ENCODE measurements around the gene EFNB2. TPM values are rescaled to one million over a fixed set of nuclear protein-coding genes. Genes with fewer than 3 reads are reported as not detected.

Gene EFNB2
- total RNA-seq, 2 donors from 2014 or later, result 46.1 to 52.4 TPM

DNA sequence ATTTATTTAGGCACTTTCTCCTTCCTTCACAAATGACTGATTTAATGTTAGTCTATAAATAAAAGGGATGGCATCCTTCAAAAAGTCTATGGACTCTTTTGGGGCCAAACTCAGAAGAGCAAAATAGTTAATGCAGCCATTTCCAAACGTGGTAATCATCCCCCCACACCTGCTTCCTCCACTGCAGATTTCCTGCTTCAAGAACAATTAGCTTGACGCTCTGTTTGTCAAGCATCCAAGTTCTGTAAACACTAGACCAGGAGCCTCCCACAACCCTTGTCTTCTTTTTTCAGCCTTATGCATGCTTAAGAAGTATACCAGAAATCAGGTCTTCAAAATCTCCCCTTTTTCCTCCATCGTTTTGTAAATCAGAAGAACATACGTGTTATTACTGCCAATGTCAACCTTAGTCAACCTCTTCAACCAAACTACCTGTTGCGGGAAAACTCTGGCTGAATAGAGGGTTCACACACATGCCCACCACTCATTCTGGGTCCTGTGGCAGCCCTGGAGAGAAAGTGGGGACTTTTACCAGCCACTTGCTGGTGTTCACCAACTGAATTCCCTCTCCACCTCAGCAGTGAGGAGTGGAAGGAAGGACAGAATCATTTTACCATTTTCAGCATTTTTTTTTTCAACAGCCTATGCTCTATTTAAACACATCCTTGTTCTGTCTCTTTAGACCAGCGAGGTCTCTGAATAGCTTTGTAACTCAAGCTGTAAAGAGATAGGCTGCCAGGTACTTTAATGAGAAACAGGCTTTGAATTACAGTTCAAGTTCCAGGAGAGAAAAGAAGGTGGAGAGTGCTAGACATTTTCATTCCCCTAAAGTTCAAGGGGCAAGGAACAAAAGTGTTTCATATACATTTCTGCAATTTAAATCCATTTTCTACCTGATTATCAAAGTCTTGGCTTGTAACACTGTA lies 39.1 kb downstream of the EFNB2 start:
- intact Hi-C loops (cut with DNase I), result no loop called here
- DNase-seq (ENCODE audit: low spot score), result no peak
- TF ChIP-seq POLR2AphosphoS5 (IDR thresholded peaks at IDR 0.05), result peak; percentile 16
- TF ChIP-seq POLR2A (IDR thresholded peaks at IDR 0.05), result no peak
- Histone ChIP-seq H3K4me3 (no peak overlapping the region), H3K27ac (no peak overlapping the region), H3K9me3 (no peaks in the 10 kb centered on the region), H3K36me3 (peaks cover 7 to 14% of the 10 kb centered on the region in 2 donors), H3K27me3 (replicated peaks; ENCODE audit: insufficient read depth) (no peaks in the 10 kb centered on the region), H3K4me1 (replicated peaks) (no peaks in the 10 kb centered on the region)
- WGBS, result 46% methylated on average over 6 of the region's 6 CpGs

DNA sequence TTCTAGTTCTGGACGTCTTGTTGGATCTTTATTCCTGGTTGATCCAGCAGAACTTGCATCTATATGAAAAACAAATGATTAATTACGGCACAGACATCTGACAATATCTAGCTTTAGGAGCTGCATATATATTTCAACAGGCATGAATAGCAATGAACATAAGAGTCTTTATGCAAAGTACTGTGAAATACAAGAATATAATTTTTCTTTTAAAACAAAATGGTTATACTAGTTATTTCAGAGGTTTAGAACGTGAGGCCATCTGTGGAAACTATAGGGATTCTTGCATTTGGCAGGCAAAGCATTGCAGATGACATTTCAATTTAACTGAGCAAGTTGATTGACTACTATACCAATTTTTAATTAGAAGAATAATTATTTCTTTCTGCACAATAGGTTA lies 40.5 kb downstream of the EFNB2 start:
- DNase-seq (ENCODE audit: low spot score), result no peak
- peaks cover 7 to 14% of the 10 kb centered on the region in 2 donors for H3K36me3 ChIP-seq
- intact Hi-C loops (cut with DNase I), result no loop called here
- H3K4me1 ChIP-seq (replicated peaks), result no peaks in the 10 kb centered on the region
- H3K27me3 ChIP-seq (replicated peaks; ENCODE audit: insufficient read depth), result no peaks in the 10 kb centered on the region
- no peak overlapping the region for H3K4me3 ChIP-seq
- TF ChIP-seq POLR2AphosphoS5 (IDR thresholded peaks at IDR 0.05), result no peak
- no peak for TF ChIP-seq POLR2A (IDR thresholded peaks at IDR 0.05)
- TF ChIP-seq, protein P1, sequence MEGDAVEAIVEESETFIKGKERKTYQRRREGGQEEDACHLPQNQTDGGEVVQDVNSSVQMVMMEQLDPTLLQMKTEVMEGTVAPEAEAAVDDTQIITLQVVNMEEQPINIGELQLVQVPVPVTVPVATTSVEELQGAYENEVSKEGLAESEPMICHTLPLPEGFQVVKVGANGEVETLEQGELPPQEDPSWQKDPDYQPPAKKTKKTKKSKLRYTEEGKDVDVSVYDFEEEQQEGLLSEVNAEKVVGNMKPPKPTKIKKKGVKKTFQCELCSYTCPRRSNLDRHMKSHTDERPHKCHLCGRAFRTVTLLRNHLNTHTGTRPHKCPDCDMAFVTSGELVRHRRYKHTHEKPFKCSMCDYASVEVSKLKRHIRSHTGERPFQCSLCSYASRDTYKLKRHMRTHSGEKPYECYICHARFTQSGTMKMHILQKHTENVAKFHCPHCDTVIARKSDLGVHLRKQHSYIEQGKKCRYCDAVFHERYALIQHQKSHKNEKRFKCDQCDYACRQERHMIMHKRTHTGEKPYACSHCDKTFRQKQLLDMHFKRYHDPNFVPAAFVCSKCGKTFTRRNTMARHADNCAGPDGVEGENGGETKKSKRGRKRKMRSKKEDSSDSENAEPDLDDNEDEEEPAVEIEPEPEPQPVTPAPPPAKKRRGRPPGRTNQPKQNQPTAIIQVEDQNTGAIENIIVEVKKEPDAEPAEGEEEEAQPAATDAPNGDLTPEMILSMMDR (IDR thresholded peaks at IDR 0.05), result no peak
- 91% methylated on average over 3 of the region's 3 CpGs for WGBS
- no peaks in the 10 kb centered on the region for H3K9me3 ChIP-seq
- H3K27ac ChIP-seq, result no peak overlapping the region

DNA sequence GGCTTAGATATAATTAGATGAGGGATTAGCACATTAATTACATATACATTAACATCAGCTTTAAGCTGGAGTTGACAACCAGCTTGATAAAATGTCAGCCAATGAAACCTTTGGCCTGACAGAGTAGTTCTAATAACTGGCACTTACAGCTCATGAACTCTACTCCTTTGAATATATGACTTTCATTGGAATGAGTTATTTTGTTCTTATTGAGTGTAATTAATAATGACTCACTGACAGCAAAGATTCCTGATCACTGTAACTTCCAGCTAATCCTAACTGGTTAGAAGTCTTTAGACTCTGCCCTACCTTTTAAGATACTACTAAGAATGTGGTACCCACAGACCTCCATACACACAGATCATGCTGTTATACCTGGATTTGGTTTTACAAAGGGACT lies 41.0 kb downstream of the EFNB2 start:
- intact Hi-C loops (cut with DNase I), result no loop called here
- no peaks in the 10 kb centered on the region for H3K9me3 ChIP-seq
- no peaks in the 10 kb centered on the region for H3K27me3 ChIP-seq (replicated peaks; ENCODE audit: insufficient read depth)

DNA sequence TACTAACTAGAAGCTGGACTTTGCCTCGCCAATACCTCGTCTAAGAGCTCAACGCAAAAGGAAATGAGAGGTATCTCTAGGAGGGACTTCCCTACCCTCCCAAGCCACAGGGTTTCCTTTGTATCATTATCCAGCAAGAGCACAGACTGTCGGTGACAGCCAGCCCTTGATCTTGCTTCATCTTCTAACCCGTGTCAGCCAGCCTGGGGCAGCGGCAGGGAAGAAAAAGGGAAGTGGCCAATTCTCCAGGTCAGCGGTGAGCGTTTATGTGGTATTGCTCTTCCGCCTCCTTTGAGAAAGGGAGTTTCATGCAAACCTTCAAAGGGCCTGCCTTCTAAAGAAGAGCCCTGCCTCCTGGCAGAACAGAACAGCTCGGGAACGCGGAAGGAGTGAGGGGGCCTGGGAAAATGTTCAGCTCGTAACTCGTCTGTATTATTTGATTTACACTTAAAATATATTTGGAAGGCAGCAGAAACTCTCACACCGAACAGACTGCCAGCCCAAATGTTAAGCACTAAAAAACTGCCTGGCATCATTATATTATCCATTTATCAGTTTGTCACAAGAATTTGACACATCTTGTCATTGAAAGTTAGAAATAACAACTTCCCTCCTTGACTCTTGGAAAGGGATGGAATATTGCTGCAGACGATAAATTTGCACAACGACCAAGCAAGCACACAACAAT lies 41.8 kb downstream of the EFNB2 start:
- Histone ChIP-seq H3K27ac (no peak overlapping the region), H3K4me3 (no peak overlapping the region), H3K36me3 (peaks cover 7 to 14% of the 10 kb centered on the region in 2 donors), H3K27me3 (replicated peaks; ENCODE audit: insufficient read depth) (no peaks in the 10 kb centered on the region), H3K4me1 (replicated peaks) (no peaks in the 10 kb centered on the region), H3K9me3 (no peaks in the 10 kb centered on the region)
- intact Hi-C loops (cut with DNase I), result no loop called here
- no peak for DNase-seq (ENCODE audit: low spot score)
- WGBS, result 68% methylated on average over 17 of the region's 17 CpGs
- TF ChIP-seq POLR2AphosphoS5 (IDR thresholded peaks at IDR 0.05) (no peak), POLR2A (IDR thresholded peaks at IDR 0.05) (no peak)
- TF ChIP-seq, protein P1 (IDR thresholded peaks at IDR 0.05), result no peak

More for the DNA sequence above, 41.0 kb downstream of the EFNB2 start:
- TF ChIP-seq, protein P1 (IDR thresholded peaks at IDR 0.05), result no peak
- no peak for TF ChIP-seq POLR2A (IDR thresholded peaks at IDR 0.05)
- TF ChIP-seq POLR2AphosphoS5 (IDR thresholded peaks at IDR 0.05), result no peak
- Histone ChIP-seq H3K36me3 (peaks cover 7 to 14% of the 10 kb centered on the region in 2 donors), H3K27ac (no peak overlapping the region), H3K4me1 (replicated peaks) (no peaks in the 10 kb centered on the region), H3K4me3 (no peak overlapping the region)
- no peak for DNase-seq (ENCODE audit: low spot score)

DNA sequence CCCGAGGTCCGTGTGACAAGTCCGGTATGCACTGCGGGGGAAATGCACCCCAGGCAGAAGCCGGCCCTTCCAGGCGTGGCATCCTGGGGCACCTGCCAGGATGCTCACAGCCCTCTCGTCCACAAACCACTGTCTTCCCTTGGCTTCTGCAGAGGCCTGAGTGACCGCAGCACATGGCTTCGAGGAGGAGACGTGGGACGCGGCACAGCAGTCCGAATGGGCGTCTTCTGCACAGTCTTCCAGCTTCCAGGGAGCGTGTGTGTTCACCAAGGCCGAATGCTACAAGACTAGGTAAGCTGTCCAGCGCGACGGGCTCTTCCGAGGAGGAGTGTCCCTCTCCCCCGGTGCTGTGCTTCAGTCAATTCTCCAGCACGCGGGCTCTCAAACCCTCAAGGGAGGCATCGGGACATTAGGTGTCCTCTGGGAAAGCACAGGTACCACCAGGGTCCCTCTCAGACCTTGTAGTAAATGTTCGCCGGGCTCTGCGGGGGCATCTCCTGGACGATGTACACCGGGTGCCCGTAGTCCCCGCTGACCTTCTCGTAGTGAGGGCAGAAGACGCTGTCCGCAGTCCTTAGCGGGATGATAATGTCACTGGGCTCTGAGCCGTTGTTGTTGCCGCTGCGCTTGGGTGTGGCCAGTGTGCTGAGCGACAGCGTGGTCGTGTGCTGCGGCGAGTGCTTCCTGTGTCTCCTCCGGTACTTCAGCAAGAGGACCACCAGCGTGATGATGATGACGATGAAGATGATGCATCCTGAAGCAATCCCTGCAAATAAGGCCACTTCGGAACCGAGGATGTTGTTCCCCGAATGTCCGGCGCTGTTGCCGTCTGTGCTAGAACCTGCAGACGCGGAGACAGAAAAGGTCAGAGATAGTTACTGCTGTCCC lies 42.6 kb downstream of the EFNB2 start:
- H3K27ac ChIP-seq, result no peak overlapping the region
- H3K27me3 ChIP-seq (replicated peaks; ENCODE audit: insufficient read depth), result no peaks in the 10 kb centered on the region
- no peaks in the 10 kb centered on the region for H3K9me3 ChIP-seq
- peaks cover 7 to 14% of the 10 kb centered on the region in 2 donors for H3K36me3 ChIP-seq
- TF ChIP-seq, protein P1 (IDR thresholded peaks at IDR 0.05), result no peak
- TF ChIP-seq POLR2AphosphoS5 (IDR thresholded peaks at IDR 0.05), result no peak
- no peak for TF ChIP-seq POLR2A (IDR thresholded peaks at IDR 0.05)
- intact Hi-C loops (cut with DNase I), result no loop called here
- H3K4me3 ChIP-seq, result no peak overlapping the region
- no peak for DNase-seq (ENCODE audit: low spot score)
- 95% methylated on average over 54 of the region's 54 CpGs for WGBS
- H3K4me1 ChIP-seq (replicated peaks), result no peaks in the 10 kb centered on the region
